GM19395 (cell line): ENCODE measurements around the gene NUCB2.
"Not testable (repeated sequence)": the region's sequence is repeated elsewhere in the genome, so short reads cannot be mapped to it uniquely, and the experiment has no call there.

Experiments
- ATAC-seq: cut with Tn5 transposase; IDR thresholded peaks from one replicate; pipeline ENCODE4 v1.9.1; 2021; ENCODE audit warnings: mild to moderate bottlenecking, moderate library complexity; ENCODE audit not compliant: unreplicated experiment

Gene NUCB2

DNA sequence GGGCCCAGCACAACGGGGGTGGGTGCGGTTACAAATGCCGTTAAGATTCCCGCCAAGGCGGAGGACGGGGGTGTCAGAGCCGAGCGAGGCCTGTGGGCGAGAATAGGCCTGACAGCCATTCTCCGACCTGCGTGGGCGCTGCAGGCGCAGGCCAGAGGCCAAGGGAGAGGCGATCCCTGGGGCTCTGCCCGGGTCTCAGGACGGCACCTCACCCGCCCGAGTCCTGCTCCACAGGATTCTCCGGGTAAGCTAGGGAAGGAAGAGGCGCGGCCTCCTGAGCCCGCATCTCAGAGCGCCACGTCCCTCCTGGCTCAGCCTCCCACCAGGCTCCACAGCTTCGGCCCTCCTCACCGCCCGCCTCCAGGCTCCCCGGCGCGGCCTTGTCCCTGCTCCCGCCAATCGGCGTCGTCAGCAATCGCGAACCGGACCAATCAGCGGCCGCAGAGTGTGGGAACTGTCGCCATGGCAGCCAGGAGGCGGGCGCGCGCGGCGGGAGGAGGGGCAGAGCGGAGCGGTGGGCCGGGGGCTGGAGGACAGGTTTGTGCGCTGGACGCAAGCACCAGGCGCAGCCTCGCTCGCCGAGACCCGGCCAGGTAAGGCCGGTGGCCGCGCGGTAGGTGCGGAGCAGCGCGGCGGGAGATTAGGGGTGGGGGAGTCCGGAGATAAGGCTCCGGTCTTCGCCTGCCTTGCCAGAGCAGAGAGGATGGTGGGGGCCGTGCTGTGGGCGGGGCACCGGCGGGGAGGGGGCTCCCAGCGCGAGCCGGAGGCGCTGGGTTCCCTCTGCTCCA is at the start of gene NUCB2:
Gene NUCB2, plus strand, starts transcription at position 504 of the 788 bp plus-strand sequence. CDS start 18,585 bp downstream, outside the sequence.
- peak; percentile 95 for ATAC-seq

DNA sequence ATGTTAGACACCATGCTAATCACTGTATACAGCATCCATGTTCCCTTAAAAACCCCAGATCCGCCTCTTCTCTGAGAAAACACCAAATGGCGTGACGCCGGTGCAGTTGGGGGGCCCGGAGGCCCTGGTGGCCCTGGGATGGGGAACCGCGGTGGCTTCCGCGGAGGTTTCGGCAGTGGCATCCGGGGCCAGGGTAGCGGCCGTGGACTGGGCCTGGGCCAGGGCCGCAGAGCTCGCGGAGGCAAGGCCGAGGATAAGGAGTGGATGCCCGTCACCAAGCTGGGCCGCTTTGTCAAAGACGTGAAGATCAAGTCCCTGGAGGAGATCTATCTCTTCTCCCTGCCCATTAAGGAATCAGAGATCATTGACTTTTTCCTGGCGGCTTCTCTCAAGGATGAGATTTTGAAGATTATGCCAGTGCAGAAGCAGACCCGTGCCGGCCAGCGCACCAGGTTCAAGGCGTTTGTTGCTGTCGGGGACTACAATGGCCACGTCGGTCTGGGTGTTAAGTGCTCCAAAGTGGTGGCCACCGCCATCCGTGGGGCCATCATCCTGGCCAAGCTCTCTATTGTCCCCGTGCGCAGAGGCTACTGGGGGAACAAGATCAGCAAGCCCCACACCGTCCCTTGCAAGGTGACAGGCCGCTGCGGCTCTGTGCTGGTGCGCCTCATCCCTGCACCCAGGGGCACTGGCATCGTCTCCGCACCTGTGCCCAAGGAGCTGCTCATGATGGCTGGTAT is 48.2 kb upstream of the NUCB2 start:
- ATAC-seq: not testable (repeated sequence)

DNA sequence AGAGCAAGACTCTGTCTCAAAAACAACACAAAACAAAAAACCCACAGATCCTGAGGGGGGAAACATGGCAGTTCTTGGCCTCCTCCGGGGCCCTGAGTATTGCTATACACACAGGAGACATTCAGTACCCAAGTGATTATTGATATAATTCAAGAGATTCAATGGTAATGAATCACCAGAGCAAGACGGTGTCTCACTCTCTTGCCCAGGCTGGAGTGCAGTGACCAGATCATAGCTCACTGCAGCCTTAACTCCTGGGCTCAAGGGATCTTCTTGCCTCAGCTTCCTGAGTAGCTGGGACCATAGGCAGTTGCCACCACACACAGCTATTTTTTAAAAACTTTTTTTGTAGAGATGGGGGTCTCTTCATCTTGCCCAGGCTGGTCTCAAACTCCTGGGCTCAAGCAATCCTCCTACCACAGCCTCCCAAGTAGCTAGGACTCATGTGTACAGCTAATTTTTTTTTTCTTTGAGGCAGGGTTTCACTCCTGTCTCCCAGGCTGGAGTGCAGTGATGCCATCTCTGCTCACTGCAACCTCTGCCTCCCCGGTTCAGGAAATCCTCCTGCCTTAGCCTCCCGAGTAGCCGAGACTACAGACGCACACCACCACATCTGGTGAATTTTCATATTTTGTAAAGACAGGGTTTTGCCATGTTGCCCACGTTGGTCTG is 46.9 kb upstream of the NUCB2 start:
- ATAC-seq: no peak

DNA sequence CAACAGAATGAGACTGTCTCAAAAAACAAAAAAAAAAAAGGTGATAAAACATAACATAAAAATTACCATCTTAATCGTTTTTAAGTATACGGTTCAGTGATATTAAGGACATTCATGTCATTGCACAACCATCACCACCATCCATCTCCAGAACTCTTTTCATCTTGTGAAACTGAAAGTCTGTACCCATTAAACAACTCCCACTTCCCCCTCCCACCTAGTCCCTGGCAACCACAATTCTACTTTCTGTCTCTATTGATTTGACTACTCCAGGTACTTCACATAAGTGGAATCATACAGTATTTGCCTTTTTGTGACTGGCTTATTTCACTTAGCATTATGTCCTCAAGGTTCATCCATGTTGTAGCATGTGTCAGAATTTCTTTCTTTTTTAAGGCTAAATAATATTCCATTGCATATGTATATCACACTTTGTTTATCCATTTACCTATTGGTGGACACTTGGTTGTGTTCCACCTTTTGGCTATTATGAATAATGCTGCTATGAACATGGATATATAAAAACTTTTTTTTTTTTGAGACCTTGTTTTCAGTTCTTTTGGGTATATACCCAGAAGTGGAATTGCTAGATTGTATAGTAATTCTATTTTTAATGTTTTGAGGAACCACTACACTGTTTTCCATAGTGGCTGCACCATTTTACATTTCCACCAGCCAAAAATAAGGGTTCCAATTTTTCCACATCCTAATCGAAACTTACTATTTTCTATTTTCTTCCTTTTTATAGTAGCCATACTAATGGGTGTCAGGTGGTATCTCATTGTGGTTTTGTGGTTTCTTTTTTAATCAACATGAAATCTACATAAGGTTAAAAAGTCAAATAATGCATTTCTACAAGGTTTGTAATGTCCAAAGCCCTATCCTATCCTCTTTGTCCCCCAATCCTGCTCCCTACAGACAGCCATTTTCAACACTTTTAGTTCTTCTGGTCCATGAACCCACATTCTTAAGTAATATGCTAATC is 45.4 kb upstream of the NUCB2 start:
- peak; percentile 95 for ATAC-seq

DNA sequence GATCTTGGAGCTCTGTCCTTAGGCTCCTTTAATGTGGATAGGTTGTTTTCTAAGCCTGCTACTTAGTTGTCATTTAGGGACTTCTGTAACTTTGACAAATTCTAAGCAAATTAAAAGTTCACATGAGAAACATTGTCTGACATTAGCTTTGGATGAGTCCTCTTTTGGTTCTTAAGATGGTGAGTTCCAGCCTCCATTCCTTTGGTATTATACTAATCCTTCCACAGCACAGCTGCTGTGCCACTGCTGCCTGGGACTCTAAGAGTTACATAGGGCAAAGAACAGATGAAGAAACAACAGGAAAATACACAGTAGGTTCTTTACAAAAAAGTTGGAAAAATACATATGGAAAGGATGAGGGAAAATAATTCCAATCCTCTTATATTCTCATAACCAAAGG is 43.4 kb upstream of the NUCB2 start:
- ATAC-seq: no peak

DNA sequence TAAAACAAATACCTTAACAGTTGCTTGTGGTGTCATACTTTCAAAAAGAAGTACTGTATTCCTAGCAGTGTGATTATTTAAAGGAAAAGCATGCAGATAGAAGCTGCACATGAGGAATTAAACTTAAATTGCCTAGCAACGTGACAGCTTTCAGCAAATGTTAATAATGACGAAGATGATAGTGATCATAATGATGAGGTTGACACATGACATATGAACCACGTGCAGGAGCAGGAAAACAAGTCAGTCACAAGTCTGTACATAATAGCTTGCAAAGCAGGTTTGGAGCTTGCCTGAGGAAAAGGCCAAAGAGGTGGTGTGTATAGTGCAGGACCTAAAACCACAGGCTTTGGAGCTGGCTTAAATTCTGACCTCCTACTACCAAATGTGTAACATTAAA is 38.2 kb upstream of the NUCB2 start:
- no peak for ATAC-seq

DNA sequence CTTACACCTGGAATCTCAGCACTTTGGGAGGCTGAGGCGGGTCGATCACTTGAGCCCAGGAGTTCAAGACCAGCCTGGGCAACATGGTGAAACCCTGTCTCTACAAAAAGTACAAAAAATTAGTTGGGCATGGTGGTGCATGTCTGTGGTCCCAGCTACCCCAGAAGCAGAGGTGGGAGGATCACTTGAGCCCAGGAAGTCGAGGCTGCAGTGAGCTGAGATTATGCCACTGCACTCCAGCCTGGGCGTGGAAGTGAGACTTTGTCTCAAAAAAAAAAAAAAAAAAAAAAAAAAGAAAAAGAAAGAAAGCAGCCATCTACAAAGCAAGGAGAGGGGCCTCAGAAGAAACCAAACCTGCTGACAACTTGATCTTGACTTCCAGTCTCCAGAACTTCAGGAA is 36.6 kb upstream of the NUCB2 start:
- not testable (repeated sequence) for ATAC-seq

DNA sequence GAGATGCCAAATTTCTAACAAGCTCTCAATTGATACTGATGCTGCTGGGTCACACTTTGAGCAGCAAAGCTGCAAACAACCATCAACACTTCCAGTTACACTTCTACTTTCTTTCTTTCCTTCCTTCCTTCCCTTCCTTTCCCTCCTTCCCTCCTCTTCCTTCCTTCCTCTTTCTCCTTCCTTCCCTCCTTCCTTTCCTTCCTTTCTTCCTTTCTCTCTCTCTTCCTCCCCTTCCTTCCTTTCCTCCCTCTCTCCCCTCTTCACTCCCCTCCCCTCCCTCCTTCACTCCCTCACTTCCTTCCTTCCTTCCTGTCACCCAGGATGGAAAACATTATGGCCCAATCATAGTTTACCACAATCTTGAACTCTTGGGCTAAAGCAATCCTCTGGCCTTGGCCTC is 35.8 kb upstream of the NUCB2 start:
- no peak for ATAC-seq

DNA sequence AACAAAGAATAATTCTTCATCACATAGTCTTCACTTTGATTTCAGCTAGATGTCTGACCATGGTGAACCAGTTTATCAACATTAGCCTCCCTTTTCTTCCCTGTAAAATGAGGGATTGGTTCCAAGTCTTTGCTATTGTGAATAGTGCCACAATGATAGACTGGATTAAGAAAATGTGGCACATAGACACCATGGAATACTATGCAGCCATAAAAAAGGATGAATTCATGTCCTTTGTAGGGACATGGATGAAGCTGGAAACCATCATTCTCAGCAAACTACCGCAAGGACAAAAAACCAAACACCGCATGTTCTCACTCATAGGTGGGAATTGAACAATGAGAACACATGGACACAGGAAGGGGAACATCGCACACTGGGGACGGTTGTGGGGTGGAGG is 33.6 kb upstream of the NUCB2 start:
- ATAC-seq: not testable (repeated sequence)

DNA sequence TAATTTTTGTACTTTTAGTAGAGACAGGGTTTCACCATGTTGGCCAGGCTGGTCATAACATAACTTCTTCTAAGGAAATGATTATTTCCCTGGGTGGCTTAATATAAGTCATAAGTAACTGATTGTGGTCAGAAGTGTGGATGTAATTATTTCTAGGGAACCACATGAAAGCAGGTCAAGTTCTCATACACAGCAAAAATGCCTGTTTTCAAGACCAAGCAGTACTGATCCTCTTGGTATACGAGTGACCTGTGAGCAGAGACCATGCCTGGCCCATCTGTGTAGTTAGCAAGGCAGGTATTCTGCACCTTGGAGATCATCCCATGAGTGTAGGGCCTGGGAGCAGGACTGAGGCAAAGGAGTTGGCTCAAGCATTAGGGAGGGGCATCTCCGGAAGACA is 32.5 kb upstream of the NUCB2 start:
- peak; percentile 89 for ATAC-seq

DNA sequence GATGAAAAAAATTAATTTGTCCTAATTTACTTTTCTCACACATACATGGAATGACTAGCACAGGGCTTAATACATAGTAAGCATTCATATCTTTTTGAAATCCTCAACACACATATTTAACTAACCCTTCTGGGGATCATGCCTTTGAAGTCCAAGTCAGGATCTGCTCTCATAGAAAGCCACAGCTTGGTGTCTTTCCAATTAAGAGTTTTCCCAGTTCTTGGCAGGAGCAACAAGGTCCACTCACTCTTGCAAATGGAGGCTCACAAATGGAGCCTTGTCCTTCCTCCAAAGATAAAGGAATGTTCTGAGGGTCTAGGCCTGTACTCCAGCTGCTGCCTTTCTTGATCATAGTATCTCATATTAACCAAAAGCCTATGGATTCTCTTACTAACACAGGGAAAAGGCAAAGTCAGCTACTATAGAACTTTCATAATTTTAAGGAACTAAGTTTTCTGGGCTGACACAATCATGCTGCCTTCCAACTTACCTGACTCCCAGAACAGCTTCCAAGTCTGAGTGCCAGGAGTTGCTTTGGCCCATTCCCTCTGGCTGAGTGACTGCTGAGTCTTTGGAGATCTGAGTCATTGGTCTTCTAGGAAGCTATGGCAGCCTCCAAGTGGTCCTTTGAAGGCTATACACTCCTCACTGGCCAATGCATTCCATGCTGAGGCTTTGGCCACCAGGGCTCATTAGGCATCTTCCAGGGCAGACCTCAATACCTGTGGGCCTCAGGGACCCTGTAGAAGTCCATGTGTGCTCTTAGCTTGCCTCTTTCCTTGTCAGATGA is 25.8 kb upstream of the NUCB2 start:
- ATAC-seq: no peak

DNA sequence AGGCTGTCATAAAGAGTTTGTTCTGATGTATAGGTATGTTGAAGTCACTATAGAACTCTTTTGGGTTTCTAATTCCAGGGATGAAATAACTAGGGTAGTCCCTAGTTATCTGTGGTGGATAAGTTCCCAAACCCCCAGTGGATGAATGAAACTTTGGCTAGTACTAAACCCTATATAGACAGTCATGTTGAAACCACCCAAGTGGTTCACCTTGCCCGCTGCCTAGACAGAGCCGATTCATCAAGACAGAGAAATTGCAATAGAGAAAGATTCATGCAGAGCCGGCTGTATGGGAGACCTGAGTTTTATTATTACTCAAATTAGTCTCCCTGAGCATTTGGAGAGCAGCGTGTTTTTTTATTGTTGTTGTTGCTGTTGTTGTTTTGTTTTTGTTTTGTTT is 23.8 kb upstream of the NUCB2 start:
- no peak for ATAC-seq

DNA sequence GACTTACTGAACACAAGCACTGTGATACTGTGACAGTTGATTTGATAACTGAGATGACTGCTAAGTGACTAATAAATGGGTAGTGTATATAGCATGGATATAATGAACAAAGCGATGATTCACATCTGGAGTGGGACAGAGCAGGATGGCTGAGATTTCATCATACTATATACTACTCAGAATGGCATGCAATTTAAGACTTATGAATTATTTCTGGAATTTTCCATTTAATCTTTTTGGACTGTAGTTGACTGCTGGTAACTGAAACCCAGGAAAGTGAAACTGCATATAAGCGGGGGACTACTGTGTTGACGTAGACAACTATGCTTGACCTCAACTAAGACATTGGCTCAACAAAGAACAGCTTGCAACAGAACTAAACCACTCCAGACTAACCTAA is 20.0 kb upstream of the NUCB2 start:
- no peak for ATAC-seq

DNA sequence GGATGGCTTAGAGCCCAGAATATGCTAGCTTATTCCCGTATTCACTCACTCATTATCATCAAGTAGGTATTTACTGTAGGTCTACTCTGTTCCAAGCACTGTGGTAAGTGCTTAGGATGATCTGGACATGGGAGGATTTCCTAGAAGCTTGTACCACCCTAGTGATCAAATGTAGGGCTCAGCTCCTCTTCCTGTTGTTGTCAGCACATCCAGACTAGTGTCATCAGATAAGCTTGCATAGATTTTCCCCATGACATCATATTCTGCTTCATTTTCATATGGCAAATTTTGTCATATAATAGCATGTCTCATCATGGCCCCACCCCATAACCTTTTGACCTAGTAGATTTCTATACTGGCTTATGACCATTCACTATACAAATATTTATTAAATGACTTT is 19.3 kb upstream of the NUCB2 start:
- ATAC-seq: no peak

DNA sequence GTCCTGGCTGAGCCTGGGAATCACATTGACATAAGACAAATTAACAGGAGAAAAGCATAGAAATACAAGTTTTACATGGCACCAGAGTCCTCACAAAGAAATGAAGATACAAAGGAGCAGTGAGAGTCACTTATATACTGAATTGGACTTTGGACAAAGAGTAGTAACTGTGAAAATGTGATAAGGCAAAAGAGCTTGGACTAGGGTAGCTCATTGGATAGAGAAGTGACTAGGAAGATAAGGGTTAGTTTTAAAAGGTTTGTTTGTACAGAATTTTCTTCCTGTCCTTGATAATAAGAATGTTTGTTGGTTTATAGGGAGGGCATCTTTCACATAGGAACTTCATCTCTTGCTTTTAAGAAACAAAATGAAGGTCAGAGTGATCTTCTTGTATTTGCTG is 17.9 kb upstream of the NUCB2 start:
- ATAC-seq: no peak

DNA sequence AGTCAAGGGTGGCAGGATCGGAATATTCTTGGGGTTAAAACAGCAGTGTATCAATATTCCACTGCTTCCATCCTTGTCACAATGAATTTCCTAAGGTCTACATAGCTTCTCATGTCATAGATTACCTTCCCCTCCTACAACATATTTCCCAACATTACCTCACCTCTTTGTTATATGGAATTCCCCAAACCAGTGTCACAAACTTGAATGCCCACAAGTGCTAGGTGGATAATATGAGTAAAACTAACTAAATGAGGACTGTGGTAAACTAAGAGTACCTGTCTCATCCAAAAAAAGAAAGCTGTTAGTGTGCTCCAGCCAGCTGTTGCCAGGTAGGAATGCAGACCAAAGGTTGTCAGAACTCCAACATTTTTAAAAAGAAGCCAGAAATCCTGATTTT is 17.0 kb upstream of the NUCB2 start:
- ATAC-seq: no peak

DNA sequence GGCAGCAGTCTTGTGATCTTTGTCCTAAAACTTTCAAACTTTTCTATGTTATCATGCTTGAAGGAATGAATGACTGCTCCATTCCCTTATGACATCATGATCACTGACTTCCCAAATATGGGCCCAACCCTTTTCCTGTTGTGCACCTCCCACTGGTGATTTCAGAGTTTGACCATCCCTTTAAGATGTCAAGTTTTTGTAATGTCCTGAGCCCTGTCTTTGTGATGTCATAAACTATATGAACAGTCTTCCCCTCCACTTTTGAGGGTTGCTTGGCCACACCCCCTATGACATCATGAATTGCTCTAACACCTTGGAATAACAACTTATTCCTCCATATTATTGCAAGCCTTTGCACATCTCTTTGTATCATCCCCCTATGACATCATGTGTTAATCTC is 16.5 kb upstream of the NUCB2 start:
- ATAC-seq: no peak

DNA sequence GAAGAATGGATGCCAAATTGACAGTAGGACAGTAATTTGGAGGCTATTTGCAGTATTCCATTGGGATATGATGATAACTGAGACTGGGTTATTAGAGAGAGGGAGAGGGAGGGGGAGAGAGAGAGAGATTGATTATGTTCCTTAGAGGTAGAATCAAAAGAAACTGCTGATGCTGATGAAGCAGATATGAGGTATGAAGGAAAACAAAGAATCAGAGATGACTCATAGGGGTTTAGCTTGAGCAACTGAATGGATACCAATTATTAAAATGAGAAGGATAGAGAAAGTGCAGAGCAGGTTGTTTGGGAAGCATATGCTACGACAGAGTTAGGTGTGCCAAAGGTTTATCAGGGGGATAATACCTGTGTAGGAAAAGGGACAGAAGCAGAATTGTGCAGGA is 12.8 kb upstream of the NUCB2 start:
- no peak for ATAC-seq

DNA sequence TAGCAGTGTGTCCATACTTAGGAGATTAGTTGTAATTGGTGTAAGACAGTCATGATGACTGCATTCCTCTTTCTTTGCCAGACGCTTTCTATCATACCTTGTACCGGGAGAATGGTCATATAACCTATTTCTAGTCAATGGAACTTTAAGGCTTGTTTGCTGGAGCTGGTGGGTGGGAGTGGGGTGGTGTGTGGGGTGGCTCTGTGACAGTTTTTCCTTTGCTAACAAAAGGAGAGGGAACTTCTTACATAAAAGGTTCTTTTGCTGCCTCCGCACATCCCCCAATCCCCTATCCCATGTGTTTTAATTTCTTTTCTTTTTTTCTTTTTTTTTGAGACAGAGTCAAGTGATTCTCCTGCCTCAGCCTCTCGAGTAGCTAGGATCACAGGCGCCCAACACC is 9.8 kb upstream of the NUCB2 start:
- no peak for ATAC-seq

DNA sequence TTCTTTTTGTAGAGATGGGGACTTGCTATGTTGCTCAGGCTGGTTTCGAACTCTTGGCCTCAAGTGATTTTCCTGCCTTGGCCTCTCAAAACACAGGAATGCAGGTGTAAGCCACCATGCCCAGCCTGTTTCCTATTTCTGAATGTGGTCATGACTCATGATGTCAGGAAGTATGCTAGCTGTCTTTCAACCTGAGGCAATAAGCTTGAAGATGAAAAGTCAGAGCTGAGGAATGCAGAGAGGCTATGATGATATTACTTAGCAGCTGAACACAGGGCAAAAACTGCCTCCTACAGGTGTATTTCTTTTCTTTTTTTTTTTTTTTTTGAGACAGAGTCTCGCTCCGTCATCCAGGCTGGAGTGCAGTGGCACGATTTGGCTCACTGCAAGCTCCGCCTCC is 9.0 kb upstream of the NUCB2 start:
- no peak for ATAC-seq
